ENCODE measurements around the gene GKAP1.

DNA sequence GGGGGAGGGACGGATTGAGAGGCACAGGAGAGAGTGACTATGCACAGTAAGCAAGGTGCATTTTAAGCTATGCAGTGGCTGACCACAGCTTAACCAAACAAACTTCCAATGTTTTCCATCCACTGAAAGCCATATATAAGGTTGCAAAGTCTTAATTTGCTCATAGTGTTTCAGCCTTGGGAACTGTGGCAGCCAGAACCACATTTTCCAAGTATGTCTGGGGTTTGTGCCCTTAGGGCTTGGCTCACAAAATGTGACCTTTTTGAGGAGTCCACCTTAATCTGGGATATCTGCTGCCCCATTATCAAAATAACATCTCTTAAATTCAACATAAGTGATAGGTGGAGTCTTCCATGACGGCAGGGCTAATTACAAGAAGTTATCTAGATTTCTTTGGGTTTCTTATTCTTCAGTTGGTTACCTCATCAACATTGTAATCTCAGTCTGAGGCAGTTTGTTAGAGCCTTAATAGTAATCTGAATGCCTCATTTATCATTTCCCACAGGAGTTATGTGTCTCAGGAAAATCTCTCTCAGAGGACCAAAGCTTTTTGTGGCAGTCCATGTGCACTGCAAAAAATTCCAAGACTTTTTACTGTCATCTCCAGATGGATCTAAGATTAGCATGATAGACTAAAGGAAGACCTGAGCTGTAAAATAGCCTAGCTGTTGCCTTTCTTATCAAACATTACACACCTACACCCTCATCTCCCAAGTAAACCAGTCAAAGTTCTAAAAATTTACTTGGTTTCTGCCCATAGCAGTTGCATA is 94.7 kb downstream of the GKAP1 start:
- TF ChIP-seq, protein P1, sequence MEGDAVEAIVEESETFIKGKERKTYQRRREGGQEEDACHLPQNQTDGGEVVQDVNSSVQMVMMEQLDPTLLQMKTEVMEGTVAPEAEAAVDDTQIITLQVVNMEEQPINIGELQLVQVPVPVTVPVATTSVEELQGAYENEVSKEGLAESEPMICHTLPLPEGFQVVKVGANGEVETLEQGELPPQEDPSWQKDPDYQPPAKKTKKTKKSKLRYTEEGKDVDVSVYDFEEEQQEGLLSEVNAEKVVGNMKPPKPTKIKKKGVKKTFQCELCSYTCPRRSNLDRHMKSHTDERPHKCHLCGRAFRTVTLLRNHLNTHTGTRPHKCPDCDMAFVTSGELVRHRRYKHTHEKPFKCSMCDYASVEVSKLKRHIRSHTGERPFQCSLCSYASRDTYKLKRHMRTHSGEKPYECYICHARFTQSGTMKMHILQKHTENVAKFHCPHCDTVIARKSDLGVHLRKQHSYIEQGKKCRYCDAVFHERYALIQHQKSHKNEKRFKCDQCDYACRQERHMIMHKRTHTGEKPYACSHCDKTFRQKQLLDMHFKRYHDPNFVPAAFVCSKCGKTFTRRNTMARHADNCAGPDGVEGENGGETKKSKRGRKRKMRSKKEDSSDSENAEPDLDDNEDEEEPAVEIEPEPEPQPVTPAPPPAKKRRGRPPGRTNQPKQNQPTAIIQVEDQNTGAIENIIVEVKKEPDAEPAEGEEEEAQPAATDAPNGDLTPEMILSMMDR (IDR thresholded peaks at IDR 0.05; ENCODE audit: poor library complexity), result no peak
- TF ChIP-seq EZH2 (IDR thresholded peaks at IDR 0.05; ENCODE audit: borderline replicate concordance) (no peak), EZH2phosphoT487 (IDR thresholded peaks at IDR 0.05; ENCODE audit: low read depth, severe bottlenecking, unreplicated experiment) (no peak)
